Dendritic cell treated with granulocyte-macrophage colony-stimulating factor and Interleukin-4, amounts not matched to agents 40 ng/mL and 50 ng/mL, for 4 days (primary cell): ENCODE data around the gene PNMA8B.

ENCODE experiments used
- H3K27ac Mint-ChIP-seq: one replicate; pipeline ENCODE4 v1.8.0; 2022; ENCODE audit warnings: mild to moderate bottlenecking, mixed read lengths
- H3K27me3 Mint-ChIP-seq: one replicate; pipeline ENCODE4 v1.8.0; 2022; ENCODE audit warnings: mild to moderate bottlenecking, mixed read lengths
- H3K36me3 Mint-ChIP-seq: one replicate; pipeline ENCODE4 v1.8.0; 2022; ENCODE audit warnings: low read depth, mixed read lengths
- H3K4me1 Mint-ChIP-seq: one replicate; pipeline ENCODE4 v1.8.0; 2022; ENCODE audit warnings: low read depth, mixed read lengths
- H3K4me3 Mint-ChIP-seq: one replicate; pipeline ENCODE4 v1.8.0; 2022; ENCODE audit warnings: mild to moderate bottlenecking, moderate library complexity, mixed read lengths
- H3K9me3 Mint-ChIP-seq: one replicate; pipeline ENCODE4 v1.8.0; 2022; ENCODE audit warnings: mixed read lengths
- intact Hi-C: fragments of 100-400 bp; cut with micrococcal nuclease; formaldehyde crosslinking; loops from one replicate; pipeline ENCODE4 v1.15.0; 2022

Gene PNMA8B

GRCh38 chr19:46469541-46470185, 26.0 kb downstream of the PNMA8B start:
- no peaks in the 10 kb centered on the region for H3K9me3 Mint-ChIP-seq
- no peak overlapping the region for H3K4me3 Mint-ChIP-seq
- H3K27me3 Mint-ChIP-seq: peaks cover 64% of the 10 kb centered on the region
- peaks cover 10% of the 10 kb centered on the region for H3K4me1 Mint-ChIP-seq
- H3K36me3 Mint-ChIP-seq: no peaks in the 10 kb centered on the region
- intact Hi-C loops: no loop called here
- H3K27ac Mint-ChIP-seq: no peak overlapping the region

GRCh38 chr19:46466536-46467196, 29.0 kb downstream of the PNMA8B start:
- Mint-ChIP-seq H3K36me3 (no peaks in the 10 kb centered on the region), H3K27me3 (peaks cover 45% of the 10 kb centered on the region), H3K4me3 (no peak overlapping the region), H3K9me3 (no peaks in the 10 kb centered on the region), H3K27ac (no peak overlapping the region), H3K4me1 (no peaks in the 10 kb centered on the region)
- intact Hi-C loops: no loop called here

GRCh38 chr19:46463516-46463915, 32.2 kb downstream of the PNMA8B start:
- H3K27ac Mint-ChIP-seq: no peak overlapping the region
- no peaks in the 10 kb centered on the region for H3K4me1 Mint-ChIP-seq
- intact Hi-C loops: no loop called here
- no peaks in the 10 kb centered on the region for H3K36me3 Mint-ChIP-seq
- H3K9me3 Mint-ChIP-seq: no peaks in the 10 kb centered on the region
- H3K4me3 Mint-ChIP-seq: no peak overlapping the region
- H3K27me3 Mint-ChIP-seq: peaks cover 27% of the 10 kb centered on the region

DNA sequence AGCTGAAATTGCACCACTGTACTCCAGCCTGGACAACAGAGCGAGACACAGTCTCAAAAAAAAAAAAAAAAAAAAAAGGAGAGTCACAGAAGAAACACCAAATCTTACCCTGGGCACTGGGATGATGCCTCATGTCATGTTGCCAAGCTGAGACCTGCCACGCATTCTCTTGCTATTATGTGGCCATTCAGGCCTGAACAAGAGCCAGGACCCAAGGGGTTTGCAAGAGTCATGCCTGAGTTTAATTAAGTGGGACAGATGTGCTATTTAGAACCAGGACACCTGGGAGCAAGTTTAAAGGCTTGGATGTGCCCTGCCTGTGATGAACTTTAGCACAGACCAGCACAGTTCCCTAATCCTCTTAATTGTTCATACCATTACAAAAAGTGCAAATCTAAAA, 34.1 kb downstream of the PNMA8B start:
- intact Hi-C loops: no loop called here
- Mint-ChIP-seq H3K9me3 (no peaks in the 10 kb centered on the region), H3K27ac (no peak overlapping the region), H3K4me3 (no peak overlapping the region), H3K36me3 (no peaks in the 10 kb centered on the region), H3K27me3 (peaks cover 25% of the 10 kb centered on the region), H3K4me1 (no peaks in the 10 kb centered on the region)

- Mint-ChIP-seq H3K4me3 (no peak overlapping the region), H3K27ac (no peak overlapping the region)
- intact Hi-C loops: no loop called here
Measured at GRCh38 chr19:46460981-46461380, 34.7 kb downstream of the PNMA8B start.

DNA sequence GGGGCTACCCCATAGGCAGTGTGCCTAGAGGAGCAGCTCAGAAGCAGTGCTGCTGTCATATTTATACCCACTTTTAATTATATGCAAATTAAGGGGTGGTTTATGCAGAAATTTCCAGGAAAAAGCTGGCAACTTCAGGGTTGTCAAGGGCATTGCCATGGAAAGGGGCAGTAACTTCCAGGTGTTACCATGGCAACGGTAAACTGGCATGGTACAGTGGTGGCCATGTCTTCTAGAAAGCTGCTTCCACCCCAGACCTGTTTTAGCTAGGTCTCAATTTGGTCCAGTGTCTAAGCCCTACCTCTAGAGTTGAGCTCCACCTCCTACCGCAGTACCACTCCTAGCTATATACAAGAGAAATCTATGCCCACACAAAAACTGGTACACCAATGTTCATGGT, 35.6 kb downstream of the PNMA8B start:
- Mint-ChIP-seq H3K4me3 (no peak overlapping the region), H3K36me3 (no peaks in the 10 kb centered on the region), H3K9me3 (no peaks in the 10 kb centered on the region), H3K27ac (no peak overlapping the region), H3K4me1 (no peaks in the 10 kb centered on the region), H3K27me3 (peaks cover 30% of the 10 kb centered on the region)
- intact Hi-C loops: no loop called here

More at GRCh38 chr19:46460981-46461380, 34.7 kb downstream of the PNMA8B start:
- Mint-ChIP-seq H3K4me1 (no peaks in the 10 kb centered on the region), H3K27me3 (peaks cover 25% of the 10 kb centered on the region), H3K36me3 (no peaks in the 10 kb centered on the region), H3K9me3 (no peaks in the 10 kb centered on the region)

DNA sequence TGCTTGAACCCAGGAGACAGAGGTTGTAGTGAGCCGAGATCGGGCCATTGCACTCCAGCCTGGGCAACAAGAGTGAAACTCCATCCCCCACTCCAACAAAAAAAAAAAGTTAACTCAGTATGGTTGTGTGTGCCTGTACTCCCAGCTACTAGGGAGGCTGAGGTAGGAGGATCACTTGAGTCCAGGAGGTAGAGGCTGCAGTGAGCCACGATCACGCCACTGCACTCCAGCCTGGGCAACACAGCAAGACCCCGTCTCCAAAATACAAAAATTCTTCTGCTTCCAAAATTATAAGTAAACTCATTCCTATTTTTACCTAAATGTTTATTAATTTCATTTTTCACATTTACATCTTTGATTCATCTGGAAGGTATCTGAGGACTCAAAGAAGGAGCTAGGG, 38.7 kb downstream of the PNMA8B start:
- intact Hi-C loops: no loop called here
- Mint-ChIP-seq H3K4me1 (no peaks in the 10 kb centered on the region), H3K9me3 (no peaks in the 10 kb centered on the region), H3K27me3 (peaks cover 33% of the 10 kb centered on the region), H3K4me3 (no peak overlapping the region), H3K27ac (no peak overlapping the region), H3K36me3 (no peaks in the 10 kb centered on the region)

GRCh38 chr19:46454244-46454643, 41.4 kb downstream of the PNMA8B start:
- no peak overlapping the region for H3K27ac Mint-ChIP-seq
- intact Hi-C loops: no loop called here

GRCh38 chr19:46453661-46454060, 42.0 kb downstream of the PNMA8B start:
- Mint-ChIP-seq H3K4me3 (no peak overlapping the region), H3K9me3 (peaks cover 9% of the 10 kb centered on the region), H3K36me3 (no peaks in the 10 kb centered on the region), H3K4me1 (no peaks in the 10 kb centered on the region), H3K27me3 (peaks cover 31% of the 10 kb centered on the region), H3K27ac (no peak overlapping the region)
- intact Hi-C loops: no loop called here

More at GRCh38 chr19:46454244-46454643, 41.4 kb downstream of the PNMA8B start:
- peaks cover 7% of the 10 kb centered on the region for H3K9me3 Mint-ChIP-seq
- H3K4me3 Mint-ChIP-seq: no peak overlapping the region
- H3K27me3 Mint-ChIP-seq: peaks cover 31% of the 10 kb centered on the region
- H3K4me1 Mint-ChIP-seq: no peaks in the 10 kb centered on the region
- H3K36me3 Mint-ChIP-seq: no peaks in the 10 kb centered on the region

DNA sequence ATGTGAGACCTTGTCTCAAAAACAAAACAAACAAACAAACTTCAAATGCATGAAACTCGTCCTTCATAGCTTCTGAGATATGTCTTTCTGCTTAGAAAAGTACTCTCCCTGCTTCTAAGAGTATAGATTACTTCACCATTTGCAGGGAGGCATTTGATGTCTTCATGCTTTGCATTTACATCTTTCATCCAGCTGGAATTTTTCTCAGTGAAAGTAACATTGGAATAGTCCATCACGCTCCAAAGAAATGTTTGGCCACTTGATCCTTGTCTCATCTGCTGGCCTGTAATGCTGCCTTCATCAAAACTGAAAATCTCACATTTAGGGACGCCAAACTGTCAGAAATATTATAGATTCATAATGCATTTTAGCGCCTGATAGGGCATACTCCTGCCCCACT, 43.5 kb downstream of the PNMA8B start:
- Mint-ChIP-seq H3K36me3 (no peaks in the 10 kb centered on the region), H3K4me3 (no peak overlapping the region), H3K27ac (no peak overlapping the region), H3K27me3 (peaks cover 36% of the 10 kb centered on the region), H3K9me3 (peaks cover 9% of the 10 kb centered on the region), H3K4me1 (no peaks in the 10 kb centered on the region)
- intact Hi-C loops: no loop called here

- intact Hi-C loops: no loop called here
- H3K27me3 Mint-ChIP-seq: peaks cover 36% of the 10 kb centered on the region
- H3K4me3 Mint-ChIP-seq: no peak overlapping the region
Measured at GRCh38 chr19:46451352-46451751, 44.3 kb downstream of the PNMA8B start.

GRCh38 chr19:46450737-46451136, 44.9 kb downstream of the PNMA8B start:
- H3K4me3 Mint-ChIP-seq: no peak overlapping the region
- peaks cover 35% of the 10 kb centered on the region for H3K27me3 Mint-ChIP-seq
- H3K27ac Mint-ChIP-seq: no peak overlapping the region
- H3K9me3 Mint-ChIP-seq: peaks cover 9% of the 10 kb centered on the region
- no peaks in the 10 kb centered on the region for H3K4me1 Mint-ChIP-seq
- H3K36me3 Mint-ChIP-seq: no peaks in the 10 kb centered on the region
- intact Hi-C loops: no loop called here

More at GRCh38 chr19:46451352-46451751, 44.3 kb downstream of the PNMA8B start:
- no peaks in the 10 kb centered on the region for H3K36me3 Mint-ChIP-seq
- H3K4me1 Mint-ChIP-seq: no peaks in the 10 kb centered on the region
- H3K9me3 Mint-ChIP-seq: peaks cover 9% of the 10 kb centered on the region
- H3K27ac Mint-ChIP-seq: no peak overlapping the region

DNA sequence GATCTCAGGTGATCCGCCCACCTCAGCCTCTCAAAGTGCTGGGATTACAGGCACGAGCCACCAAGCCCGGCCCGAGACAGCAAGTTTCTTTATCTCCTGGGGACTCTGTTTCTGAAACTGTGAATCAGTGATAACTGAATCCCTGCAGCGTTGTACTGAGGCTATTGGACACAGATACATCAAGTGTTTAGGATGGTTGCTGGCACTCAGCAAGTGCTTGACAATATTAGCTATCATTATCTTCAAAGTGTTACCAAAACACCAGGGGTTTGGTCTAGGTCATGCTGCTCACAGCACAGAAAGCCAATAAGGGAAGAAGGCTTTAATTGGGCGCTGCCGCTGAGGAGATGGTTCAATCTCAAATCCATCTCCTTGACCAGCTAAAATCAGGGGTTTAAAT, 46.4 kb downstream of the PNMA8B start:
- intact Hi-C loops: no loop called here
- Mint-ChIP-seq H3K36me3 (no peaks in the 10 kb centered on the region), H3K27ac (no peak overlapping the region), H3K9me3 (peaks cover 9% of the 10 kb centered on the region), H3K4me1 (no peaks in the 10 kb centered on the region), H3K4me3 (no peak overlapping the region), H3K27me3 (peaks cover 20% of the 10 kb centered on the region)

DNA sequence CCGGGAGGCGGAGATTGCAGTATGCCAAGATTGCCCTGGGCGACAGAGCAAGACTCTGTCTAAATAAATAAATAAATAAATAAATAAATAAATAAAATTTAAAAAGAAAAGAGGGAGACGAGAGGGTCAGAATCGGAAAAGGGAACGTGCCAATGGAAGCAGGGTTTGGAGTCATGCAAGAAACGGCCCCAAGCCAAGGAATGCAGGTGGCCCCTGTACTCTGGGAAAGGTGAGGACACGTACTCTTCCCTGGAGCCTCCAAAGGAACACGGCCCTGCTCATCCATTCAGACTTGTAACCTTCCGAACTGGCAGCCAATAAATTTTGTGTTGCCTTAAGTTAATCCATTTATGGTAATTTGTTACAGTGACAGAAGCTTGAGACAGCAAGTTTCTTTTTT, 47.1 kb downstream of the PNMA8B start:
- intact Hi-C loops: no loop called here
- Mint-ChIP-seq H3K4me1 (no peaks in the 10 kb centered on the region), H3K36me3 (no peaks in the 10 kb centered on the region), H3K9me3 (peaks cover 9% of the 10 kb centered on the region), H3K27me3 (peaks cover 18% of the 10 kb centered on the region), H3K4me3 (no peak overlapping the region), H3K27ac (no peak overlapping the region)

DNA sequence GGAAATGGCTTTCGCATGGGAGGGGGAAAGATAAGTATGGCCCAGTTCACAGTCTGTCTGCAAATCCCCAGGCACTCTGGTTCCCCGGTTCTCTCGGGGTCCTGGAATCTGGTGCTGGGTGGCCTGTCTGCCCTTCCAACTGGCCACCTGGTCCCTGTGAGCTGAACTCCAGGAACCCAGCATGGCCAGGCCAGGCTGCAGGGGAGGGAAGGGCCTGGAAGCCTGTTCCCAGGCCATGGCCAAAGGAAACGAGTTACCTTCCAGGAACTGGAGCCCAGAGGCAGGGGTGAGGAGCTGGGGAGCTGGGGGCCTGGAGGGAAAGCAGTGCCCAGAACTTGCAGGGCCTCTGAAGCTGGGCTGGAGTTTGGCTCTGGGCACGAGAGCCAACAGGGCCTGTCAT, 47.8 kb downstream of the PNMA8B start:
- Mint-ChIP-seq H3K9me3 (peaks cover 9% of the 10 kb centered on the region), H3K36me3 (no peaks in the 10 kb centered on the region), H3K4me1 (peaks cover 6% of the 10 kb centered on the region), H3K4me3 (no peak overlapping the region), H3K27ac (no peak overlapping the region), H3K27me3 (peaks cover 18% of the 10 kb centered on the region)
- intact Hi-C loops: no loop called here
